HCT116 (cell line): ENCODE results near the gene YWHAE. TPM values are rescaled to one million over a fixed set of nuclear protein-coding genes. Genes with fewer than 3 reads are reported as not detected.
"Not testable (repeated sequence)": the region's sequence is repeated elsewhere in the genome, so short reads cannot be mapped to it uniquely, and the experiment has no call there.

Experiments used
- ATAC-seq: fragments of 200-7000 bp; cut with Tn5 transposase; 2 replicates; pipeline ENCODE4 v1.9.1; 2020; ENCODE audit warnings: mild to moderate bottlenecking, moderate library complexity
- BruUV-seq: library from RNA; stranded (reverse); fragments of 400-500 nt; replicated peaks from 2 replicates; lab custom pipeline; 2021; lab: Mats Ljungman, UMichigan
- CTCF ChIA-PET: fragments of 300-600 bp; sonication (Branson Sonifier 250); formaldehyde crosslinking; loops from one replicate; lab custom pipeline; 2021; ENCODE audit warnings: antibody characterized with exemption; lab: Charles Lee
- POLR2A ChIA-PET: fragments of 300-600, 350-600 bp; sonication (Branson Sonifier 250); formaldehyde crosslinking; loops from one replicate; lab custom pipeline; 2021; ENCODE audit warnings: antibody characterized with exemption; lab: Charles Lee
- RAD21 ChIA-PET, 2 experiments: fragments of 300-600 bp; sonication (Branson Sonifier 250); formaldehyde crosslinking; loops; one replicate each; lab custom pipeline; 2023; ENCODE audit warnings: low total read pairs in 2 of 2; ENCODE audit not compliant: uncharacterized antibody in 2 of 2, unreplicated experiment in 2 of 2, low non-redundant PET in 1 of 2; lab: Charles Lee
- DNase-seq: peaks from one replicate; pipeline ENCODE4 v3.0.0-alpha.2; 2010; ENCODE audit warnings: low read depth, low spot score
- H2AFZ ChIP-seq: fragments of 200-600 bp; shearing (Covaris generic), sonication (generic); 2 replicates; pipeline ENCODE4 v1.6.1; 2017; ENCODE audit warnings: low read depth, mixed run types, mixed read lengths, antibody characterized with exemption, low read length; ENCODE audit not compliant: poor library complexity, severe bottlenecking
- H3K27ac ChIP-seq: 2 replicates; pipeline ENCODE4 v1.5.1; 2012; ENCODE audit warnings: low read depth, low read length
- H3K27me3 ChIP-seq: fragments of 200-600 bp; sonication (generic); 2 replicates; pipeline ENCODE4 v1.6.1; 2016; ENCODE audit warnings: mixed run types, low read length, mixed read lengths; ENCODE audit not compliant: insufficient read depth
- H3K36me3 ChIP-seq, 2 experiments: fragments of 200-500 bp in 1 of 2; fragments of 200-600 bp in 1 of 2; sonication (Bioruptor generic) in 1 of 2; sonication (generic) in 1 of 2; 2 replicates each; pipeline versions ENCODE4 v1.5.1 to v1.6.1; 2014 to 2016; ENCODE audit warnings: low read length in 2 of 2, inconsistent platforms in 1 of 2, mixed read lengths in 1 of 2, mixed run types in 1 of 2; ENCODE audit not compliant: insufficient read depth in 2 of 2, control insufficient read depth in 1 of 2
- H3K4me1 ChIP-seq, 2 experiments: fragments of 200-600 bp in 1 of 2; sonication (generic) in 1 of 2; 2 replicates each; pipeline versions ENCODE4 v1.5.1 to v1.6.1; 2012 to 2017; ENCODE audit warnings: low read length in 2 of 2, inconsistent platforms in 1 of 2, mild to moderate bottlenecking in 1 of 2, mixed read lengths in 1 of 2, mixed run types in 1 of 2, moderate library complexity in 1 of 2; ENCODE audit not compliant: insufficient read depth in 2 of 2, control insufficient read depth in 1 of 2
- H3K4me2 ChIP-seq: fragments of 200-600 bp; sonication (generic); 2 replicates; pipeline ENCODE4 v1.6.1; 2017; ENCODE audit warnings: mixed run types, low read length, mixed read lengths
- H3K4me3 ChIP-seq, 2 experiments: fragments of 200-600 bp in 1 of 2; sonication (generic) in 1 of 2; replicated peaks in 1 of 2; 2 replicates each; pipeline ENCODE4 v1.5.1; 2011 to 2016; ENCODE audit warnings: low read length in 2 of 2, control low read depth in 1 of 2, low read depth in 1 of 2, mild to moderate bottlenecking in 1 of 2, mixed read lengths in 1 of 2, mixed run types in 1 of 2
- H3K79me2 ChIP-seq: fragments of 200-600 bp; sonication (generic); 2 replicates; pipeline ENCODE4 v1.6.1; 2017; ENCODE audit warnings: mild to moderate bottlenecking, mixed run types, low read length, moderate library complexity, mixed read lengths; ENCODE audit not compliant: insufficient read depth
- H3K9ac ChIP-seq: fragments of 200-600 bp; sonication (generic); 2 replicates; pipeline ENCODE4 v1.6.1; 2016; ENCODE audit warnings: low read length, mixed read lengths
- H3K9me2 ChIP-seq: fragments of 200-600 bp; sonication (generic), shearing (Covaris generic); 2 replicates; pipeline ENCODE4 v1.6.1; 2017; ENCODE audit warnings: mixed run types, mild to moderate bottlenecking, moderate library complexity; ENCODE audit not compliant: insufficient read depth
- H3K9me3 ChIP-seq, 2 experiments: fragments of 200-500 bp in 1 of 2; fragments of 200-600 bp in 1 of 2; sonication (Bioruptor generic) in 1 of 2; sonication (generic) in 1 of 2; 2 replicates each; pipeline ENCODE4 v1.6.1; 2014 to 2017; ENCODE audit warnings: low read length in 2 of 2, mixed read lengths in 2 of 2, inconsistent platforms in 1 of 2, low read depth in 1 of 2, mild to moderate bottlenecking in 1 of 2, mixed run types in 1 of 2, moderate library complexity in 1 of 2; ENCODE audit not compliant: control insufficient read depth in 1 of 2, insufficient read depth in 1 of 2
- H4K20me1 ChIP-seq: fragments of 200-600 bp; sonication (generic), shearing (Covaris generic); 2 replicates; pipeline ENCODE4 v1.6.1; 2017; ENCODE audit warnings: mixed run types, mild to moderate bottlenecking, moderate library complexity; ENCODE audit not compliant: insufficient read depth
- ATF3 ChIP-seq: IDR thresholded peaks from 2 replicates; pipeline ENCODE4 v1.6.1; 2012
- CEBPB ChIP-seq: IDR thresholded peaks from 2 replicates; pipeline ENCODE4 v1.6.1; 2012; ENCODE audit warnings: low read depth
- CTCF ChIP-seq, 3 experiments: fragments of 200-600 bp in 1 of 3; sonication (generic) in 1 of 3; IDR thresholded peaks in 2 of 3; conservative IDR thresholded peaks in 1 of 3; 2 replicates each; pipeline ENCODE4 v1.5.1; 2012 to 2017; ENCODE audit warnings: low read depth in 2 of 3, low read length in 2 of 3, antibody characterized with exemption in 1 of 3, borderline replicate concordance in 1 of 3, control low read depth in 1 of 3, mild to moderate bottlenecking in 1 of 3, mixed read lengths in 1 of 3, mixed run types in 1 of 3, moderate library complexity in 1 of 3; ENCODE audit not compliant: insufficient read depth in 1 of 3
- EGR1 ChIP-seq: IDR thresholded peaks from 2 replicates; pipeline ENCODE4 v1.6.1; 2012; ENCODE audit warnings: low read depth
- EZH2 ChIP-seq: fragments of 200-600 bp; sonication (generic); IDR thresholded peaks from 2 replicates; pipeline ENCODE4 v1.6.1; 2017; ENCODE audit warnings: antibody characterized with exemption, mixed run types
- TCF7L2 ChIP-seq: IDR thresholded peaks from 2 replicates; pipeline ENCODE4 v1.7.0; 2011; ENCODE audit warnings: borderline replicate concordance, inconsistent platforms; ENCODE audit not compliant: insufficient read depth, insufficient read length; ENCODE audit errors: extremely low read depth
- ZFX ChIP-seq: fragments of 450-650 bp; IDR thresholded peaks from 2 replicates; pipeline ENCODE4 v1.6.1; 2017
- intact Hi-C: fragments of 100-400 bp; cut with micrococcal nuclease; formaldehyde crosslinking; loops from 2 replicates; pipeline ENCODE4 v1.10.0; 2022
- total RNA-seq: library from RNA; stranded (reverse); gene quantifications from one replicate; pipeline ENCODE4 v1.2.1, GENCODE V29; 2021; ENCODE audit not compliant: unreplicated experiment

Gene YWHAE
- total RNA-seq, 1 experiment from 2014 or later: 735 TPM

GRCh38 chr17:1312261-1312870 lies 87.7 kb downstream of the YWHAE start:
- Histone ChIP-seq H3K9me2 (no peaks in the 10 kb centered on the region), H3K27ac (no peak overlapping the region), H4K20me1 (no peaks in the 10 kb centered on the region), H3K9ac (no peak overlapping the region), H2AFZ (no peak overlapping the region), H3K4me2 (no peak overlapping the region), H3K4me1 (no peaks in the 10 kb centered on the region; a peak in 1 of 4 replicates), H3K79me2 (no peaks in the 10 kb centered on the region), H3K27me3 (0 out of 2 replicates have a peak, but pooled peaks cover 8% of the 10 kb centered on the region), H3K4me3 (no peak overlapping the region), H3K9me3 (no peaks in the 10 kb centered on the region), H3K36me3 (no peaks in the 10 kb centered on the region)
- TF ChIP-seq CTCF (IDR thresholded peaks at IDR 0.05 in 2 of 3, conservative IDR thresholded peaks at IDR 0.05 in 1 of 3; ENCODE audit: borderline replicate concordance in 1 of 3, insufficient read depth in 1 of 3, low read depth in 2 of 3, low read length in 2 of 3) (no peak), EZH2 (no peak), CEBPB (no peak), EGR1 (no peak), ATF3 (no peak), ZFX (no peak), TCF7L2 (no peak)
- ChIA-PET POLR2A (no interaction called here), CTCF (no interaction called here), RAD21 (no interaction called here)
- intact Hi-C loops: no loop called here
- ATAC-seq (peak; percentile 52; the same call in 1 of the 2 replicates), DNase-seq (no peak)
- BruUV-seq: no TSS peak

- H3K79me2 ChIP-seq, ATAC-seq, H3K9me2 ChIP-seq, H2AFZ ChIP-seq, H3K36me3 ChIP-seq, CTCF ChIA-PET, H3K4me2 ChIP-seq, BruUV-seq, H4K20me1 ChIP-seq, H3K4me1 ChIP-seq, H3K9ac ChIP-seq, H3K27ac ChIP-seq, H3K27me3 ChIP-seq, DNase-seq, H3K4me3 ChIP-seq, RAD21 ChIA-PET, H3K9me3 ChIP-seq, POLR2A ChIA-PET, intact Hi-C loops: not testable (repeated sequence)
Measured at GRCh38 chr17:1307829-1308228, 92.2 kb downstream of the YWHAE start.
